ENCODE results near the gene NR1I3. TPM values are rescaled to one million over a fixed set of nuclear protein-coding genes. Genes with fewer than 3 reads are reported as not detected.

The NR1I3 gene
- total RNA-seq, 1 donor from 2014 or later = not detected

DNA sequence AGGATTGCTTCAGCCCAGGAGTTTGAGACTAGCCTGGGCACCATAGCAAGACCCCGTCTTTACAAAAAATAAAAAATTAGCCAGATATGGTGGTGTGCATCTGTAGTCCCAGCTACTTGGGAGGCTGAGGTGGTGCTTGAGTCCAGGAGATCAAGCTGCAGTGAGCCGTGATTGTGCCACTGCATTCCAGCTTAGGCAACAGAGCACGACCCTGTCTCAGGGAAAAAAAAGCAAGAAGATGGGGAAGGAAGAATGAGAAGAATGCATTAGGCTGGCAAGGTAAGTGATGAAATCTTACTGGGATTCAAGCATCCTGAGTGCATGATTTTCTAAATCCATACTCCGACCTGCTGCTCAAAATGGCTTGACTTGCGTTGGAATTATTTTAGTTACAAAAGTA is 27.3 kb upstream of the NR1I3 start:
- no peaks in the 10 kb centered on the region for H3K27me3 ChIP-seq
- no peak overlapping the region for H3K27ac ChIP-seq
- no peak for TF ChIP-seq POLR2A (IDR thresholded peaks at IDR 0.05)
- TF ChIP-seq, protein P1, sequence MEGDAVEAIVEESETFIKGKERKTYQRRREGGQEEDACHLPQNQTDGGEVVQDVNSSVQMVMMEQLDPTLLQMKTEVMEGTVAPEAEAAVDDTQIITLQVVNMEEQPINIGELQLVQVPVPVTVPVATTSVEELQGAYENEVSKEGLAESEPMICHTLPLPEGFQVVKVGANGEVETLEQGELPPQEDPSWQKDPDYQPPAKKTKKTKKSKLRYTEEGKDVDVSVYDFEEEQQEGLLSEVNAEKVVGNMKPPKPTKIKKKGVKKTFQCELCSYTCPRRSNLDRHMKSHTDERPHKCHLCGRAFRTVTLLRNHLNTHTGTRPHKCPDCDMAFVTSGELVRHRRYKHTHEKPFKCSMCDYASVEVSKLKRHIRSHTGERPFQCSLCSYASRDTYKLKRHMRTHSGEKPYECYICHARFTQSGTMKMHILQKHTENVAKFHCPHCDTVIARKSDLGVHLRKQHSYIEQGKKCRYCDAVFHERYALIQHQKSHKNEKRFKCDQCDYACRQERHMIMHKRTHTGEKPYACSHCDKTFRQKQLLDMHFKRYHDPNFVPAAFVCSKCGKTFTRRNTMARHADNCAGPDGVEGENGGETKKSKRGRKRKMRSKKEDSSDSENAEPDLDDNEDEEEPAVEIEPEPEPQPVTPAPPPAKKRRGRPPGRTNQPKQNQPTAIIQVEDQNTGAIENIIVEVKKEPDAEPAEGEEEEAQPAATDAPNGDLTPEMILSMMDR (IDR thresholded peaks at IDR 0.05) = no peak
- TF ChIP-seq POLR2AphosphoS5 (IDR thresholded peaks at IDR 0.05; ENCODE audit: insufficient read depth in 1 of 2, low read depth in 1 of 2) = no peak
- H3K4me3 ChIP-seq = no peak overlapping the region
- H3K36me3 ChIP-seq = no peaks in the 10 kb centered on the region
- DNase-seq (ENCODE audit: extremely low spot score in 2 of 2) = no peak
- H3K4me1 ChIP-seq = peaks cover 9% of the 10 kb centered on the region
- intact Hi-C loops (cut with DNase I) = no loop called here
- H3K9me3 ChIP-seq = no peaks in the 10 kb centered on the region

DNA sequence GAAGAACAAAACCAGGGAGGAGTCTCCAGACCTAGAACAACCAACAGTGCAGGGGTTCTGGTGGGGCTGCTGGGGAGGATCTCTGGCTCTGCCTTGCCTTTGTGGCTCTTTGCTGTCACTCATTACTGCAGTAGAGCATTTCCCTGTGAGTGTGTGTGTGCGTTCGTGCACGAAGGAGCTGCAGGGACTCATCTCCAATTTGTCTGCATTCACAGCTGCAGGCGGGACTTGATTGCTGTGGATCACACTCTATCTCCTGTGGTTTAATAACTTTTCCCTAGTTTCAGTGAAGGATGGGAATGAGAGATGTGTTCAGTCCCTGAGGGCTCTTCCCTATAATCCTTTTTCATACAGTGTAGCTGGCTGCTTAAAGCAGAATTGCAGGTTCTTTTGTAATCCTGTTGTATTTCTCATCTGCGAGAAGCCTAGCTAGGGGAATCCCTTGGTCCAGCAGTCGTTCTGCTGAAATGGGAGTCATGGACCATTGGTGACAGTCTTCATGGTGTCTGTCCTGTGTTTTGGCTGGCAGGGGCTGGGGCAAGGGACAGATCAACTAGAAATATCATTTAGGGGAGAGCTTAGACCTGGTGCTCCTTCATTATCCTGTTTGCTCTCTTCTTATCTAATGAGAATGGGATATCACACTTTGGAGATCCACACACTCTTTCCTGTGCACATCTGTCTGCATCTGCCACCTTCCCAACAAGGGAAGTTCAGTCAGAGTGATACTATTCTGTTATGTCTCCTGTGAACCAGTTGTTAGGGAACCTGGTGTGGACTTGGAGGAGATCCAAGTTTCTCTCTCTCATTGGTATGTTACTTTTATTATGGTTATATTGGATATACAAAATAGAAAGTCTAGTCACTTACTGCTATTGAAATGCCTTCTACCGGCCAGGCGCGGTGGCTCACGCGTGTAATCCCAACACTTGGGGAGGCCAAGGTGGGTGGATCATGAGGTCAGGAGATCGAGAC is 23.5 kb upstream of the NR1I3 start:
- Histone ChIP-seq H3K9me3 (peaks cover 4% of the 10 kb centered on the region), H3K4me1 (peaks cover 22% of the 10 kb centered on the region), H3K36me3 (no peaks in the 10 kb centered on the region), H3K27me3 (no peaks in the 10 kb centered on the region), H3K4me3 (no peak overlapping the region), H3K27ac (no peak overlapping the region)
- TF ChIP-seq, protein P1 (IDR thresholded peaks at IDR 0.05) = no peak
- TF ChIP-seq POLR2A (IDR thresholded peaks at IDR 0.05) (no peak), POLR2AphosphoS5 (IDR thresholded peaks at IDR 0.05; ENCODE audit: insufficient read depth in 1 of 2, low read depth in 1 of 2) (no peak)
- no peak for DNase-seq (ENCODE audit: extremely low spot score in 2 of 2)
- intact Hi-C loops (cut with DNase I) = no loop called here

DNA sequence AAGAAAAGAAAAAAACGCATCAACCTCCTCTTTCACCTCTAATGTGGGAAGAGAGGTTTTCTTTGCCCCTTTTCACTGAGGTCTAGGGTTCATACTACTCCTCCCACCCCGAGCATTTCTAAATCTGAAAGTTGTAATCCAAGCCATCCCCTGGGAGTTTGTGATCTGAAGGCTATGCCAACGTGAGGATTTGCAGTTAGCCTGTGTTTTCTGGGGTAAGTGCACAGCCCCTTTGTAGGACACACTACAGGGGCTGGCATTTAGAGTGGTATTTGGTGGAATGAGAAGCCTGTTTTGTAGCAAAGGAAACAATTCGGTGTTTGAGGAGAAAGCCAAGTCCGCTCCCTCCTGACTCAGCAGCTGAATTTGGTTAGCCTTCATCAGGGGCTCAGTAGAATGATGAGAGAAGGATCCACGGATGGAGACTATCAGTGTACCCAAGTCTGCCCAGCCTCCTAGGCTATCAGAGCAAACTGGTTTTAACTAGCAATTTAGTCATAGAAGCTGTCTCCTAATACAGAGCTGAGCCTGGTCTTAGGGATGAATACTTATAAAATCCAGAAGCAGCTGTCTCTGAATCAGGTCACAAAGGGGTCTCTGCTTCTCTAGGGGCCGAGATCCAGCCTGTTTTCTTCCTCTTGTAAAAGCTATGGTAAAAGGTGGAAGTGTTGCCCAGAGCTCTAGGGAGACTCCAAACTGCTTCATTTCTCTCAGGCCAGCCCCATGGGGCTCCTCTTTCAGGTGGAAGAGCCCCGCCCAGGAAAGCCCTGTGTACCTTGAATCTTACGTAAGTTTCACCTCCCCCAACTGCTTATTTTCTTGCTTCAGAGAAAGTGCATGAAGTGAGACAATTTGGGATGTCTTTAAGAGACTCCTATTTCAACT is 22.6 kb upstream of the NR1I3 start:
- DNase-seq (ENCODE audit: extremely low spot score in 2 of 2) = no peak
- Histone ChIP-seq H3K36me3 (no peaks in the 10 kb centered on the region), H3K9me3 (peaks cover 4% of the 10 kb centered on the region), H3K4me1 (peaks cover 22% of the 10 kb centered on the region), H3K4me3 (no peak overlapping the region), H3K27me3 (no peaks in the 10 kb centered on the region), H3K27ac (no peak overlapping the region)
- intact Hi-C loops (cut with DNase I) = loop anchor here (1.0 kb wide), 1 partner anchor 20 kb away; no protein-coding TSS in a partner anchor
- TF ChIP-seq, protein P1 (IDR thresholded peaks at IDR 0.05) = no peak
- TF ChIP-seq POLR2A (IDR thresholded peaks at IDR 0.05) = no peak
- no peak for TF ChIP-seq POLR2AphosphoS5 (IDR thresholded peaks at IDR 0.05; ENCODE audit: insufficient read depth in 1 of 2, low read depth in 1 of 2)

DNA sequence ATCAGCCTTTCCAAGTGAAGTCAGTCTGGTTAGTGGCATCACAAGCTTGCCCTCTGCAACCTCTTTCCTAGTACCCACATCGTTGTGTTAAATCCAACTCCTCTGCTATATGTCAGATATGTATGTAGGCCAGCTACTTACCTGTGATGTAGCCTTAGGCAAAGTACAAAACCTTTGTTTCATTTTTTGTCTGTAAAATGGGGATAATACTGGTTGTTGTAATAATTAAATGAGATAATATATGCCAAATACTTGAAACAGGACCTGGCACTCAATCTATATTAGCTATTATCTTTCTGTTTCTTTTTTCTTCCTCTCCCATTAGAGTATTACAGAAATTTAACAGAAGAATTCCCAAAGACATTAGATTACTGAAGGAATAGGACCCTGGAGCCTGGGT is 21.8 kb upstream of the NR1I3 start:
- peaks cover 4% of the 10 kb centered on the region for H3K9me3 ChIP-seq
- DNase-seq (ENCODE audit: extremely low spot score in 2 of 2) = no peak
- no peak overlapping the region for H3K4me3 ChIP-seq
- no peaks in the 10 kb centered on the region for H3K27me3 ChIP-seq
- peaks cover 22% of the 10 kb centered on the region for H3K4me1 ChIP-seq
- intact Hi-C loops (cut with DNase I) = loop anchor here (1.0 kb wide), 1 partner anchor 19 kb away; no protein-coding TSS in a partner anchor
- no peaks in the 10 kb centered on the region for H3K36me3 ChIP-seq
- TF ChIP-seq POLR2AphosphoS5 (IDR thresholded peaks at IDR 0.05; ENCODE audit: insufficient read depth in 1 of 2, low read depth in 1 of 2) = no peak
- no peak for TF ChIP-seq POLR2A (IDR thresholded peaks at IDR 0.05)
- TF ChIP-seq, protein P1 (IDR thresholded peaks at IDR 0.05) = no peak
- H3K27ac ChIP-seq = no peak overlapping the region
